GM18511 (cell line): ENCODE results near the gene TGFBR3.

Experiments
- ATAC-seq: cut with Tn5 transposase; IDR thresholded peaks from one replicate; pipeline ENCODE4 v1.9.1; 2021; ENCODE audit warnings: mild to moderate bottlenecking, moderate library complexity; ENCODE audit not compliant: unreplicated experiment

TGFBR3 gene

DNA sequence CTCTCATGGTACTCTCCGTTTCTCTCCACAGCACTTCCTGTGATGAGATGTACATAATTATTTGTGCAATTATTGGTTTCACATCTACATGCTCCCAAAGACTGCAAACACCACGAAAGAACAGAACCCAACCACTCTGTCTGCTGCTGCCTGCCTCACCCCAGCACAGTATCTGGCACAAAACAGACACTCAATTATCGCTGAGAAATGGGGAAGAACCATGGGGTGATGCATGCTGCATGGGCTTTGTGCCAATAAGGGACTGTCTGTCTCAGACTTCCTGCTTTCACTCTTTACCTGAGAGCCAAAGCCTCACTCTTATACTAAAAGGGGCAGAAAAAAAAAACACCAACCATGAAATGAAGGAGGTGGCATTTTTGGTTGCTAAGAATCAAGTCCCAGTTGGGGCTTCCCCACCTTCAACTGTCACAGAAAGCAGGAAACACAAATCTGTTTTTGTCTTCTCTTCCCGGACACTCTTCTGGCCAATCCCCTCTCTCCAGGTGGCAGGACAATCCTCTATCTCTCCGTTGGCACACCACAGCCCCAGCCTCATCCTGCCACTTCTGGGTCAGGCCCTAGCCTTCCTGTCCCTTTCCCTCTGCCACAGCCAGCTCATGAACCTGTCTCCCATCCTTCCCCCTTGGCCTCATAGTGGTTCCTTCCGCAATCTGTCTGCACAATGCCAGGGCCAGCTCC lies 82.0 kb downstream of the TGFBR3 start:
- ATAC-seq, result peak; percentile 86

DNA sequence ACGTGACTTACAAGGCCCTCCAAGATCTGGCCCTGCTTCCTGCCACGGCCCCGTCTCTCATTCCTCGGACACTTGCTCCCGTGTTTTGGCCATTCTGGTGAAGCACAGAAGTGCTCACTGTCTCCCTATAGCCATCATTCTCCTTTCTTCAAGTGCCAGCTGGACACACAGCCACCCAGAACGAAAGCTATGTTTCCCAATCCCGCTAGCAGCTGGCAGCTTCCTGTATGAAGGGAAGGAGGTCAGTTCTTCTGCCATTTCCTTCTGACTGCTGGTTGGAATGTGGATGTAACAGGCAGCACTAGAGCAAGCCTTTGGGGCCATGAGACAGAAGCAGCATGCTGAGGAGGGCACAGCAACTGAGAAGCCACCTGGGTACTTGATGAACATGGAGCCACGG lies 82.8 kb downstream of the TGFBR3 start:
- ATAC-seq, result no peak

DNA sequence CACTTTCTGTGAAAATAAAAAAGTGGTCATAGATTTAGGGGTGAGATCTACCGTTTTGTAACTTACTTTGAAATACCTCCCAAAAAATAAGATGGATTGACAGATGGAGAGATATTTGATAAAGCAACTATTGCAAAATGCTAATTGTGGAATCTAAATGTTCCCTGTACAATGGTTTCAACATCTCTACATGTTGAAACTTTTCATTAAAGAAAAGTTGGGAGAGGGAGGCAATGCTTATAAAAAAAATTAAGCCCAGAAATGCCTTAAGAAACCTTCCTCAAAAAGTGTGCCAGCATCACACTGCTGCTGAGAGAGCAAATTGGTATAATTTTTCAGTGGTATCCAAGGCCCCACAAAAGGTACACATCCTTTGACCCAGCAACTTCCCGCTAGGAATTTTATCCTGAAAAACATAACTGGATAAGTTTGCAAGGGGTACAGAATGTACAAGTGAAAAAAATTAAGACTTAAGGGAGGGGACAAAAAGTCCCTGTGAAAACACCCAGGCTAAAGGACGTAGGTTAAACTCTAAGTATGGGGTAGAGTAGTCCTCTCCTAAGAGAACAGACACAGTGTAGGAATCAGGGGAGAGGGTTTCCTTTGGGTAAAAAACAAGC lies 84.3 kb downstream of the TGFBR3 start:
- ATAC-seq, result no peak

DNA sequence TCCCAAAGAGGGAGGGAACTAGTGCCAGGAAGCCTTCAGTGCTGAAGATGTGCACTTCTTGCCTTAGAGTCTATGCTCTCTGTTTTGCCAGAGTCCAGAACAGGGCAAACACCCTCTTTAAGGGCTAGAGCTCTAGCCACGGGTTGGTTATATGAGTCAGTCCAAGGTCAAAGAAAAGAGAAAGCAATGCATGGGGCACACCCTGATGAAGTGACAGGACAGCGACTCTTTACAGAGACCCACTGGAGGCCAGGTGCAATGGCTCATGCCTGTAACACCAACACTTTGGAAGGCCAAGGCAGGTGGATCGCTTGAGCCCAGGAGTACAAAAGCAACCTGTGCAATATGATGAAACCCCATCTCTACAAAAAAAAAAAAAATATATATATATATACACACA lies 86.1 kb downstream of the TGFBR3 start:
- no peak for ATAC-seq

DNA sequence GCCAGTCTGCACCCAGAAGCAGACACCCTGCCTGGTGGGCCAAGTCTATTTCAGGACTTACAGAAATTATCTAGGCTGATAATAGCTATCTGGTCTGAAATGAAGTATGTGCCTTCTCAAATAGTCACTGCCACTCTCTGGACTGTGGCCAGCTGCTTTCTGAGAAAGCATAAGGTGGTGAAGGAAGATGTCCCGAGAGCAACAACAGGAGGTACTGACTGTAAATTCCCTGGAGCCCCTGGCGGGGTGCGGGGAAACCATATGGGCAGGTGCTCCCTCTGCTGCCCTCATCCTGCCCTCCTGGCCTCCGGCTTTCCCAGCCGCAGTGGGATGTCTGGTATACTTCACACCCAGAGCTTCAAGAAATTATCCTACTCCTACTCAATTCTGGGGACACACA lies 86.8 kb downstream of the TGFBR3 start:
- no peak for ATAC-seq

DNA sequence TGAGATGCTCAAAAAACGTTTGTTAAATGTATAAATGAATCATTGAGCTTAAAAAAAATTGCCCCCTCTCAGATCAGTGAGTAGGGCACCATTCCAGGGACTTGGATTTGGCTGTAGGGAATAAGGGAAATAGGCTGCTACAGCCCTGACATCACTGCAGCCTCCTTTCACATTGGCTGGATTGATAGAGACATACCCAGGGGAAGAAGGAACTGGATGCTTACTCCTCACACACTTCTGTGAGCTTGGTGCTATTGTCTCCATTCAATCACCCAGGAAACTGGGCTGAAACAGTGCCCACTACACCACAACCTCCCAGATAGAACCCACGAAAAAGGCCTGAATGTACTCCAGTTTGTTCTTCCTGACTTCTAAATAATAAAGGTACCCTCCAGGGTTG lies 87.2 kb downstream of the TGFBR3 start:
- no peak for ATAC-seq

DNA sequence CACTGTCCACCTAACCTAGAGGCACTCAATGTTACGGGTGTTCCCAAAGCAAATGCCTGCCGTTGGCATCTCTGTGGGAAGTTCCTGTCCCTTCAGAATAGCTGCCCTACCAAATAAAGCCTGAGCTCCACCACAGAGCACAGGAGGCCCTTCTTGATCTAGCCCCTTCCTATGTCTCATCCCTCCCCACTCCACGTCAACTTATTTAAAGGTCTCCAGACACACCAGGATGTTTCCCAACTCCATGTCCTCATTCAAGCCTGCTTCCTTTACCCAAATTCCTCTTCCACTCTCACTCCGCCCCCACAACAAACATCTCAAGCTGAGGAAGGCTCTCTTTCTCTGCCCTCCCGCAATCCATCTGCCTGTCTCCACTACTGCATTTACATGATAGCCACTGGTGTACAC lies 87.7 kb downstream of the TGFBR3 start:
- no peak for ATAC-seq

DNA sequence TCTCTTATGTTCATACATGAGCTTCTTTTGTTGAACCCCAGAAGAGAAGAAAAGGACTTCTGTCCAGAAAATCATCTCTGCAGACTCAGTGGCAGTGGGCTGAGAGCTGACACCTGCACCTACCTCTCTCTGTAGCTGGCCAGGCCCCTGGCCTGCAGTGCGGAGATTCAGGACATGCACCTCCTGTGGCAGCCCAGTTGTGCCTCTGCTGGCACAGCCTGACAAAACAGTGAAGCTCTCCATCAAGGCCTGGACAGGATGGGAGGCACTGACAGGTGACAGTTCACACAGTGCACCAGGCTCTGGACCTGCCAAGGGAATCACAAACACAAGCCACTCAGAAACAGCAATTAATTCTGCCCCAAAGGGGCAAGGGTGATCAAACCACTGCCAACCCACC lies 88.8 kb downstream of the TGFBR3 start:
- ATAC-seq, result no peak

DNA sequence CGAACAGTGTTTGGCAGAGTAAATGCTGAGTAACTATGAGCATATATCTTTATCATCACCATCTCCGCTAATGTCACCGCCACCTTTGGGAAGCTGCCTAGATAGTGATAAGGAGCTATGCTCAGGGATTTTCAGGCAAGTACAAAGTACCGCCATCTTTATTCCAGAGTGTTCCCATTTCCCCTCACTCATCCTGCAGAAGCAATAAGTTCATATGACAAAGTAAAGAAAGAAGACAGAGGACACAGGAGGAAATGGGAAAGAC lies 89.6 kb downstream of the TGFBR3 start:
- no peak for ATAC-seq

DNA sequence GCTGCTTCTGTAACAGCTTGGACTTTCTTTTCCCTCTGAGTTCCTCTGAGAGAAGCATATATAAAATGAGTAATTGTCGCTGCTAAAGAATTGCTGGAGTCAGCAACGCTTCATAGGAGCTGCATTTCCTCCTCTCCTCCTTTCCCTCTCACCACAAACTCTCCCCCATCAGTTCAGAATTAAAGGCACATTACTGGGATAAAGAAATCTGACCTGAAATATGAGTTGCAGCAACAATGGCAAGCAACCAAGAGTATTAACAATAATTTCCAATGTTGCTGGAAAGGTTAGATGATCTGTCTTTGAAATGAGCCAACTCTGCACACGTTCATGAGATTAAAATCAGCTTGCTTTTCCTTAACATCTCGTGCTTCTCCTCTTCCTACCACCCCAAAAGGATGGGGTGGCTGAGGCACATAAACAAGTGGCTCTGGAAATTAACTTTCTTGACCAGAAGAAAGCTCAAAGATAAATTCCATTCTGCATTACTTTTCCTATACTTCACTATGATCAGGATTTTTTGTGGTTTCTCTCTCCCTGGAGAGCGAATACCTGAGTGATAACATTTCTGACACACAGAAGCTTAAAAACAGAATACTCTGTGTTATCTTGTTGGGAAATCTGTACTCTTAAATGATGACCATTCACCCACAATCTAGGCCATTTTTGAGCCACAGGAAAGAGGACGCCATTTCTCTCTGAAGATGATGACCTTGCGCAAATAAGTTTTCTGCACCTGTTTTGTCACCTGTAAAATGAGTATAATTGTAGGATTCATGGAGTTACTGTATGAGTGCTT lies 90.2 kb downstream of the TGFBR3 start:
- no peak for ATAC-seq

DNA sequence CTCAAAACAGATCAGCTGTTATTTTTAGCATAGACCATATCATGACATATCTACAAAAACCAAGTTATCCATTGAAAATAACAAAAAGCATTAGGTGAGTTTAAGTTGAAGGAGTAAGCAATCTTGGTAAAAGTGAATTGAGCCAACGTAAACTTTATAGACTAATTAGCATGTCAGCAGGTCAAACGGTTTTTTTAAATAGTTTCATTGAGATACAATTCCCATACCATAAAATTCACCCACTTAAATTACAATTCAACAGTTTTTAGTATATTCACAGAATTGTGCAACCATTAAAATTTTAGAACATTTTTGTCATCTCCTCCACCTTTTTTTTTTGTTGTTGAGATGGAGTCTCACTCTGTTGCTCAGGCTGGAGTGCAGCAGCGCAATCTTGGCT lies 92.1 kb downstream of the TGFBR3 start:
- ATAC-seq, result no peak

DNA sequence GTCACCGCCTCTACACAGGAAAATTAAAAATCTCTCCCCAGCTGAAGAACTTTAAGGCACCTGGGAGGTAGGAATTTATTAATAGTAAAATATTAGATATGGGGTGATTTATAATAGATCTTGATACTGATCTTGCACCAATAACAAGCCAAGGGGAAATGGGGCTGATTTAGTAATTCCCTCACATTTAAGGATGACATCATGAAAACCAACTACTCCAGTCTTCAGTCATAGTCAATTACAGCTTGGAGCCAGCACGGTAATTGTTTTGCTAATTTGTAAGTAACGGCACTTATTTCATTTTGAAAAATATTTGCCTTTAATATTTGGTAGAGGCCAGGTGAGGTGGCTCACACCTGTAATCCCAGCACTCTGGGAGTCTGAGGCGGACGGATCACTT lies 92.8 kb downstream of the TGFBR3 start:
- ATAC-seq, result no peak

DNA sequence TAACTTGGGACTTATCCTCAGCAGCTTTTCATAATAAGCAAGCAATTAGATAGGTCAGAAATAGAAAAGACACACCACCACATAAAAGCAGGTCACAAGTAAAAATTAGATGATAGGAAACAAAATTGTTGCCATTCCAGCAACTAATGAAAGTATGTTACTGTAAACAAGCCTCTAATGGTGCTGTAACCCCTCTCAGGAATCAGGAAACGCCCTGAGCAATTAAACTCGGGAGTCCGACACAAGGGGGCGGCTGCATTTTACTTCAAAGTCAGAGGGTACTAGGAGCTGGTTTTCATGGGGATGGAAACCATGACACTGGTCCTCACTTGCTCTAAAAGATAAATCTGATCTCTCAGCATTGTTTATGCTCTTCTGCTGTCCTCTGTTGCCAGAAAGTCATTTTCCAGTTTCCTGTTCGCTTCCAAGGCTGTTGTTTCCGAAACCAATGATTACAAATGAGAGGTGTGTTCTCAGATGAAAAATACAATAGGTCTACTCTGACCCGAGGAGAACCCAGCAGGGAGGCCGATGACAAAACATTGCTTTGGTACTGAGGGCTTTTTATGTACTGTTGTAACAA lies 93.4 kb downstream of the TGFBR3 start:
- no peak for ATAC-seq

DNA sequence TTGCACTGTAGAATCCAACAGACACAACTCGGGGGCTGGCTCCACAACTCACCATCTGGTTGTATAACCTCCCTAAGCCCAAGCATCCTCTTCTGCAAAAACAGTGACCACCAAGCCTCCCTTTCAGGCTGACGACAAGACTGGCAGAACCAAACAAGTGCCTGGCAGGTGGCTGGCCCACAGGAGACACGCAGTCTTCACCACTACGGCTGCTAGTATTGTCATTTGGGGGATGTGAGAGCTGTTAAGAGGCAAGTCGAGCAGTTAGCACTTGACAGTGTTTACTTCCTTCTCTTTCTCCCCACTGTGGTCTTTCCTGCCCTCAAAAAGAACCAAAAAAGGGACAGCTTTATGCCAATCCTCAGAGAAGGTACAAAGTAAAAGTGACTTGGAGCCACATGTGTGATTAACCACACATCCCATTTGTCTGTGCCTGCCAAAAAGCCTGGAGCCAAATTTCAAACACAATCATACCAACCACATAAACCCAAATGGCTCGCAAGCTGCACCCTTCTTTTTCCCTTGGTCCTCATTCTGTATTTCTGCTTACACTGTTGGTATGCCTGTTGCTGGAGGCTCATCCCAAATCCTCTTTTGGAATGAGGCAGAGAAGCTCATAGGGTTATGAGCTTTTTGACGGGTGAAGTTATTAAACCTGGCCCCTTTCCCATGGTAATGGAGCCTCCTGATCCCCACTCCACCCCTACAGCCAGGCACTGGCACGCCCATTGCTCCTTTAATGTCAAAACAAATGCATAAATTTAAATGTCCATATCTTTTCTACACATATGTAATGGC lies 94.1 kb downstream of the TGFBR3 start:
- no peak for ATAC-seq

DNA sequence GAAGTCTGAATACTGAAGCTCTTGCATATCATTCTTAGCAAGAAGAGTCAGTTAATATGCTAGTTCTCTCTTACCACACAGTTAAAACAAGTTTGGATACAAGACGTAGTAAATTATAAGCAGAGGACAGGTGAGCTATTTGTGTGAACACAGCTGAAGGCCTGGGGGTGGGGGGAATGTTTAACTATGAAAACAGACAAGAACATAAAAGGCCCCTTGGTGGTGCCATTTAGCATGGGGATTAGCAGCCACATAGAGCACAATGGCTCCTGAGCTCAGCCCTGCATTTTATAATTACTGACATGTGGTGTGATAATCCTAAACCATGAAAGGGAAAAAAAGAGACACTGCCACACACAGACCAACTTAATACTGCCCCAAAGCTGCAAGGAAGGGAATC lies 94.8 kb downstream of the TGFBR3 start:
- no peak for ATAC-seq

DNA sequence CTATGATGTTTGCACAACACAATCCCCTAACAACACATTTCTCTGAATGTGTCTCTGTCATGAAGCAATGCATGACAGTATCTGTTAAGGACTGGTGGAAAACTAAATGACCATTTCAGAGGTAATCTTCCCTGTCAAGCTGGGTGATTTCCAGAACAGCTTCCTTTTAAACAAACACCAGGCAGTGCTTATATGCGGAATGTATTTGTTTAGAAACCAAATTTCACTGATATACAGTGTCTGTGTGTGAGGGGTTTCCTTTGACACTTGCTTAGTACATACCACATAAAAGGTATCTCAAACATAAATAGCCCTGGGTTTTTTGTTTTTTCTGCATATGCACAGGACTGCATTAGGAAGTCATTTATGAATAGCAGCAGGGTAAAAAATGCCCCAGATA lies 95.6 kb downstream of the TGFBR3 start:
- ATAC-seq, result no peak

DNA sequence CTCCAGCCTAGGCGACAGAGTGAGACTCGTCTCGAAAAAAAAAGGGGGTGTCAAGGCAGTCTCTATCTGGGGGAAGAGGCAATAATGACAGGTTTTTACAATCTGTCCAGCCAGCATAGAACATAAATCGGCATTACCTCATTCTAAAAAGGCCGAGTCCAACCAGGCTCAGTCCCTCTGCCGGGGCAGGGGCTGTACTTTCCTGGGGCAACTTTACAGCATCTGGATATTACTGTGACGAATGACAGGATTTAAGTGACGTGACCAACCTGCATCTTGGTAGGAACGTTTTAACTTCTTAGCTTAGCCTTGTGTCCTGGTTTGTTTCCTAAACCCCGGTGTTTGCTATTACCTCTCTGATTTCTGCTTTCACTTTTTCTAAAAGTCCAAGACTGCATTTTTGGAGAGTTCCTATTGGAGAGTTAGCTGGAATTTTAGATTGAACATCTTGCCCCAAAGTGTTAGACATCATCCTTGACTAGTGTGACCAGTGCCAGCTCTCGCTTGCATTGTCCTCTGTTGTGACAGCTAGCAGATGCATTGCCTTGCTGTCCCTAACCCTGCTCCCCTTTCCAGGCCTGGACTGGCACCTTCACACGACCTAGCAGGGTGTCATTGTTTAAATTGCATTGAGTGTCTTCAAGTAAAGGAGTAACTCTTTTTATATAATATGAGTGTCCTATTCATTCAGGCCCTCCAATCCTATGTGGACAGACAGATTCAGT lies 96.5 kb downstream of the TGFBR3 start:
- ATAC-seq, result no peak

DNA sequence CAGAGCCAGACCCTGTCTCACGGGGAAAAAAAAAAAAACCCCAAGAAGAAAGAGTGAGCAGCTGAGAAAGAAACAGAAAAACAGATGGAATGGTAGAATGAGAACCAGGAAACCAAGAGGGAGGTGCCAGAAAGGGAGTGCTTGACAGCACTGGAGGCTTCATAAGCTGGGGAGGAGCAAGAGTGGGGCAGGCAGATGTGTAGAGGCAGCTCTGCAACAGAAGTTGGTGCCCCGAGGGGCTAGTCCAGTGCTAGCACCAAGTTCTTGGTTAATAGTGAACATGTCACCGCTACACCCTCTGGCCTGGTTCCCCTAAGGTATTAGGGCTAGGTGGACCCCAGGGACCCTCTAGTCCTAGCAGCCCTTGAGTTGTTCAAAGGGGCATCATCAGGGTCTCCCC lies 98.0 kb downstream of the TGFBR3 start:
- ATAC-seq, result no peak

DNA sequence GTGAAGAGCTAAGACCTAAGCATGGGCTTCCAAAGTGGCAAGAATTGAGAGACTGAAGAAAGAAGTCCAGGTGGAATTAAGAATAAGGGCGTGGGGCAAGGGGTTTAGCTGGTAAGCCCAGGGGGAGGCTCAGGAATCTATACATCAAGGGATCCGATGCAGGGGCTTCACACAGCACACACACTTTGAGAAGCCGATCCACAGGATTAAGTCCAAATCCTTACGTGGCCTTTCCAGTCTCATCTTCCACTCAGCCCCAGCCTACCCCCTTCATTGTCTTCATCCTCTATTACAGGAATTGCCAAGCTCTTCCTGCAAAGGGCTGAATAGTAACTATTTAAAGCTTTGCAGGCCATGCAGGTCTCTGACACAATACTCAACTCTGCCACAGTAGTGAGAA lies 101.3 kb downstream of the TGFBR3 start:
- ATAC-seq, result no peak

DNA sequence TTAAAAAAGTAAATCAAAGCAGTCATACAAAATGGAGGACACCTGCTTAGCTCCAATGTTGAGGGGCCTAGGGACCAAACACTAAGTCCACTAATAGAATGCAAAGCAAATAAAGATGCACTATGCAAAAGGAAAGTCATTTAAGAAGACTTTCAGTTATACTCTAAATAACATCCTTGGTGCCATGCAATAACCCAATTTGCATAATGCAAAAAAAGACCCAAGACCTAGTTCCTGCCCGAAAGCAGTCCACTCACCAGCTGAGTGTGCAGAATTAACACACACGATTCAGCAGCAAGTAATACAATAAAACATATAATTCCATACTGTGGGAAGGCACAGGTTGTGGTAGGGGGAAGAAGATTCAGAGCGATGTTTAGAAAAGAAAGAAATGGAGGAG lies 101.8 kb downstream of the TGFBR3 start:
- no peak for ATAC-seq
